Caco-2 (cell line): ENCODE data around the gene NENF. TPM values are rescaled to one million over a fixed set of nuclear protein-coding genes. Genes with fewer than 3 reads are reported as not detected.

Experiments used
- BruUV-seq: library from RNA; stranded (reverse); fragments of 400-500 nt; replicated peaks from 2 replicates; lab custom pipeline; 2021; lab: Mats Ljungman, UMichigan
- CTCF ChIA-PET: fragments of 300-600 bp; sonication (Branson Sonifier 250); formaldehyde crosslinking; loops from one replicate; lab custom pipeline; 2022; ENCODE audit warnings: antibody characterized with exemption; lab: Charles Lee
- POLR2A ChIA-PET: fragments of 300-600 bp; sonication (Branson Sonifier 250); formaldehyde crosslinking; loops from one replicate; lab custom pipeline; 2022; ENCODE audit warnings: antibody characterized with exemption; lab: Charles Lee
- DNase-seq, 2 experiments: peaks; one replicate each; pipeline versions ENCODE4 v3.0.0 to v3.0.0-alpha.2; 2020 to 2022
- H3K27me3 ChIP-seq: replicated peaks from 2 replicates; pipeline ENCODE4 v1.6.0; 2011; ENCODE audit warnings: low read length; ENCODE audit not compliant: control insufficient read depth, insufficient read depth
- H3K36me3 ChIP-seq: 2 replicates; pipeline ENCODE4 v1.5.1; 2011; ENCODE audit warnings: low read length; ENCODE audit not compliant: control insufficient read depth, insufficient read depth
- H3K4me1 ChIP-seq: fragments of 250-450 bp; sonication (Bioruptor Pico); 2 replicates; pipeline ENCODE4 v1.5.1; 2020; ENCODE audit warnings: mild to moderate bottlenecking
- H3K4me3 ChIP-seq: 2 replicates; pipeline ENCODE4 v1.5.1; 2011; ENCODE audit warnings: low read depth, mild to moderate bottlenecking, control low read depth, low read length
- H3K9me3 ChIP-seq: fragments of 250-450 bp; sonication (Bioruptor Pico); 2 replicates; pipeline ENCODE4 v1.5.1; 2020; ENCODE audit warnings: mild to moderate bottlenecking, moderate library complexity
- H3K27ac Mint-ChIP-seq: one replicate; pipeline ENCODE4 v1.8.0; 2022; ENCODE audit warnings: mixed read lengths; ENCODE audit not compliant: unreplicated experiment
- H3K27me3 Mint-ChIP-seq: one replicate; pipeline ENCODE4 v1.8.0; 2022; ENCODE audit warnings: mixed read lengths; ENCODE audit not compliant: insufficient read depth, unreplicated experiment
- H3K36me3 Mint-ChIP-seq: one replicate; pipeline ENCODE4 v1.8.0; 2022; ENCODE audit warnings: mild to moderate bottlenecking, mixed read lengths; ENCODE audit not compliant: insufficient read depth, unreplicated experiment
- H3K4me1 Mint-ChIP-seq: one replicate; pipeline ENCODE4 v1.8.0; 2022; ENCODE audit warnings: low read depth, mixed read lengths; ENCODE audit not compliant: unreplicated experiment
- H3K4me3 Mint-ChIP-seq: one replicate; pipeline ENCODE4 v1.8.0; 2022; ENCODE audit warnings: mild to moderate bottlenecking, moderate library complexity, mixed read lengths; ENCODE audit not compliant: unreplicated experiment
- H3K9me3 Mint-ChIP-seq: one replicate; pipeline ENCODE4 v1.8.0; 2022; ENCODE audit warnings: mixed read lengths; ENCODE audit not compliant: unreplicated experiment
- CTCF ChIP-seq, 2 experiments: fragments of 200-600 bp in 1 of 2; IDR thresholded peaks; 1 replicate in 1 of 2; 2 replicates in 1 of 2; pipeline versions ENCODE4 v1.5.1 to v1.8.0; 2011 to 2022; ENCODE audit warnings: antibody characterized with exemption in 1 of 2, control low read depth in 1 of 2, inconsistent platforms in 1 of 2, low read depth in 1 of 2, low read length in 1 of 2, mild to moderate bottlenecking in 1 of 2, moderate library complexity in 1 of 2; ENCODE audit not compliant: insufficient read depth in 1 of 2, severe bottlenecking in 1 of 2, unreplicated experiment in 1 of 2
- intact Hi-C: fragments of 100-400 bp; cut with micrococcal nuclease; formaldehyde crosslinking; loops from one replicate; pipeline ENCODE4 v1.10.0; 2022; ENCODE audit not compliant: unreplicated experiment
- total RNA-seq: library from RNA; stranded (reverse); gene quantifications from 2 replicates; pipeline ENCODE4 v1.2.3, GENCODE V29; 2022

Gene NENF
- total RNA-seq, 1 experiment from 2014 or later = 90.1 TPM

- CTCF ChIA-PET = no interaction called here
- intact Hi-C loops = no loop called here
- BruUV-seq = no TSS peak
Measured at GRCh38 chr1:212461916-212462660, 29.4 kb downstream of the NENF start.

GRCh38 chr1:212463565-212464285 lies 31.0 kb downstream of the NENF start:
- Mint-ChIP-seq H3K27ac (peak overlapping the region; percentile 22), H3K27me3 (no peaks in the 10 kb centered on the region), H3K36me3 (peaks cover 28% of the 10 kb centered on the region), H3K4me1 (peaks cover 42% of the 10 kb centered on the region), H3K9me3 (no peaks in the 10 kb centered on the region), H3K4me3 (no peak overlapping the region)
- ChIA-PET POLR2A (interaction anchor here (0.5 kb wide), 1 partner anchor 126 kb away, joined by 5 read pairs; no protein-coding TSS in a partner anchor), CTCF (interaction anchor here (0.6 to 1.0 kb wide), 3 partner anchors 8 to 97 kb away, joined by 4 to 5 read pairs (median 4); no protein-coding TSS in a partner anchor)
- no peaks in the 10 kb centered on the region for H3K36me3 ChIP-seq
- no peaks in the 10 kb centered on the region for H3K27me3 ChIP-seq
- no TSS peak for BruUV-seq
- 0 out of 2 replicates have a peak, but pooled peaks cover 3% of the 10 kb centered on the region for H3K9me3 ChIP-seq
- intact Hi-C loops = no loop called here
- no peak for DNase-seq
- TF ChIP-seq CTCF (IDR thresholded peaks at IDR 0.05; ENCODE audit: insufficient read depth in 1 of 2, low read depth in 1 of 2, low read length in 1 of 2, severe bottlenecking in 1 of 2, unreplicated experiment in 1 of 2) = no peak
- H3K4me1 ChIP-seq = peaks cover 33% of the 10 kb centered on the region
- no peak overlapping the region for H3K4me3 ChIP-seq

More at GRCh38 chr1:212461916-212462660, 29.4 kb downstream of the NENF start:
- DNase-seq = no peak
- H3K9me3 ChIP-seq = no peaks in the 10 kb centered on the region
- H3K4me1 ChIP-seq = peaks cover 29% of the 10 kb centered on the region
- Mint-ChIP-seq H3K9me3 (no peaks in the 10 kb centered on the region), H3K27ac (no peak overlapping the region), H3K36me3 (peaks cover 15% of the 10 kb centered on the region), H3K27me3 (no peaks in the 10 kb centered on the region), H3K4me3 (no peak overlapping the region), H3K4me1 (peaks cover 35% of the 10 kb centered on the region)
- H3K27me3 ChIP-seq = no peaks in the 10 kb centered on the region
- no peak for TF ChIP-seq CTCF (IDR thresholded peaks at IDR 0.05; ENCODE audit: insufficient read depth in 1 of 2, low read depth in 1 of 2, low read length in 1 of 2, severe bottlenecking in 1 of 2, unreplicated experiment in 1 of 2)
- no peak overlapping the region for H3K4me3 ChIP-seq
- H3K36me3 ChIP-seq = no peaks in the 10 kb centered on the region
- POLR2A ChIA-PET = no interaction called here

- intact Hi-C loops = no loop called here
- POLR2A ChIA-PET = no interaction called here
Measured at GRCh38 chr1:212465311-212465710, 32.6 kb downstream of the NENF start.

More at GRCh38 chr1:212465311-212465710, 32.6 kb downstream of the NENF start:
- CTCF ChIA-PET = interaction anchor here (0.8 to 1.2 kb wide), 3 partner anchors 9 to 430 kb away, joined by 3 to 5 read pairs (median 3); partner anchors contain the start of gene INTS7
- Mint-ChIP-seq H3K36me3 (peaks cover 42% of the 10 kb centered on the region), H3K27me3 (no peaks in the 10 kb centered on the region), H3K4me1 (peaks cover 49% of the 10 kb centered on the region), H3K27ac (peak overlapping the region; percentile 77), H3K9me3 (no peaks in the 10 kb centered on the region), H3K4me3 (no peak overlapping the region)
- BruUV-seq = no TSS peak
- peaks cover 33% of the 10 kb centered on the region for H3K4me1 ChIP-seq
- no peak for DNase-seq
- H3K9me3 ChIP-seq = 0 out of 2 replicates have a peak, but pooled peaks cover 3% of the 10 kb centered on the region
- H3K4me3 ChIP-seq = no peak overlapping the region
- H3K36me3 ChIP-seq = no peaks in the 10 kb centered on the region
- TF ChIP-seq CTCF (IDR thresholded peaks at IDR 0.05; ENCODE audit: insufficient read depth in 1 of 2, low read depth in 1 of 2, low read length in 1 of 2, severe bottlenecking in 1 of 2, unreplicated experiment in 1 of 2) = no peak
- no peaks in the 10 kb centered on the region for H3K27me3 ChIP-seq
